Glomerular endothelial cell (primary cell): ENCODE results near the gene PIK3CA. TPM values are rescaled to one million over a fixed set of nuclear protein-coding genes. Genes with fewer than 3 reads are reported as not detected.
"Not testable (repeated sequence)": the region's sequence is repeated elsewhere in the genome, so short reads cannot be mapped to it uniquely, and the experiment has no call there.

Experiments used
- DNase-seq: peaks from one replicate; pipeline ENCODE4 v3.0.0-alpha.2; 2011; ENCODE audit warnings: low read depth, low spot score; ENCODE audit errors: extremely low read depth
- total RNA-seq: library from RNA; depleted of rRNA; stranded (reverse); fragments of >200 nt; gene quantifications from 2 replicates; pipeline ENCODE4 v1.2.3, GENCODE V29; 2015

PIK3CA gene
- total RNA-seq, 1 donor from 2014 or later: 21.3 TPM

DNA sequence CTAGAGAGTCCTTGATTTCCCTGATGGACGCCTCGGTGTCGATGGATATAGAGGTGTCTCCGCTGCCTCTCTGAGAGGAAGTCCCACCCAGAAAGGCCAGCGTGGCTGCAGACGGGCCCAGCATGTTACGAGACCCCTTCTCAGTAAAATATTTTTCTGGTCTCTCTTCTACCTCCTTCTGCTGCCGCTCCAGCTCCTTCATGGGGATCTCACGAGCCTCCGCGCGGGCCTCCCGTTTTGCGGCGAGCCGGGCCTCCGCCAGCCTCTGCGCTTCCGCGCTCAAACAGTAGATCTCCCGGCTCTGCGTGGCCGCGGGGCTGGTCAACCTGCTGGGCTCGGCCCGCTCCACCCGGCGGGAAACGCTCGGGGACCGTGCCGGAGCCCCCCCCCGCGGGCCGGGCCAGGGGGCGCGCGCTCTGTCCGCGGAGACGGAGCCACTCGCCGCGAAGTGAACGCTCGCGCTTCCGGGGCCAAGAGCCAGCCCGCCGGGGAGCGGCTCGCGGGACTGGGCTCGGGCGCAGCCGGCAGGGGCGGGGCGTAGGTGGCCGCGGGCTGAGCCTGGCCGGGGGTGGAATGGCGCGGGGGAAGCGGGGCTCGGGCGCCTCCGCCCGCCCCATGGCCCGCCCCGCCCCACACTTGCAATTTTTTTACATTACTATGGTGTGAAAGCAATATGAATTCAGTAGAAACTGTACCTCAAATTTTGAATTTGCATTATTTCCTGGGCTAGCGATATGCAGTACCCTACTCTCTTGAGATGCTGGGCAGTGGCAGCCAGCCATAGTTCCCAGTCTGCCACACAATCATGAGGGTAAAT lies 113.0 kb downstream of the PIK3CA start:
- no peak for DNase-seq

DNA sequence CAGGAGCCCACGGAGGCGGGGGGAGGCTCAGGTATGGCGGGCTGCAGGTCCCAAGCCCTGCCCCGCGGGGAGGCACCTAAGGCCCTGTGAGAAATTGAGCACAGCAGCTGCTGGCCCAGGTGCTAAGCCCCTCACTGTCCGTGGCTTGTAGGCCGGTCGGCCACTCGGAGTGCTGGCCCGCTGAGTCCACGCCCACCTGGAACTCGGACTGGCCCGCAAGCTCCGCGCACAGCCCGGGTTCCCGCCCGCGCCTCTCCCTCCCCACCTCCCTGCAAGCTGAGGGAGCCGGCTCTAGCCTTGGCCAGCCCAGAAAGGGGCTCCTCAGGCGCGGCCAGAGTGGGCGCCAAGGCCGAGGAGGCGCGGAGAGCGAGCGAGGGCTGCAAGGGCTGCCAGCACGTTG lies 115.0 kb downstream of the PIK3CA start:
- DNase-seq: no peak

GRCh38 chr3:179264449-179264848 lies 116.3 kb downstream of the PIK3CA start:
- no peak for DNase-seq

DNA sequence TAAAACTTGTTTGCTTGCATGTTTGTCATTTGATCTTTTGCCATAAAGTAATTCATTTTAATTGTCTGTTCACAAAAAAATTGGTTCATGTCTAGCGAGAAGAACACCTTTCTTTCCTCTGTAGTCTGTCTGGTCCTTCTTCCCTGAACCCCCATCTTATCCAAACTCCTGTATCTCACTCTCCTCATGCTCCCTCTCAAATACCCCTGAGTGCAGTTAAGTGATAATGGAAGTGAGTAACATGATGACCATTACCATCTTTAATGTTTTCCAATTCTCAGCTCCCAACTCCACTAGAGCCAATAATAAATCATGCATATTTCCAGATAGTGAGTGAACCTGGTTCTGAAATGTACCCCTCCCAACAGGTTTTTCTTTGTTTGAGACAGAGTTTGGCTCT lies 116.9 kb downstream of the PIK3CA start:
- no peak for DNase-seq

- DNase-seq: no peak
Observed at GRCh38 chr3:179265875-179266274, 117.7 kb downstream of the PIK3CA start.

DNA sequence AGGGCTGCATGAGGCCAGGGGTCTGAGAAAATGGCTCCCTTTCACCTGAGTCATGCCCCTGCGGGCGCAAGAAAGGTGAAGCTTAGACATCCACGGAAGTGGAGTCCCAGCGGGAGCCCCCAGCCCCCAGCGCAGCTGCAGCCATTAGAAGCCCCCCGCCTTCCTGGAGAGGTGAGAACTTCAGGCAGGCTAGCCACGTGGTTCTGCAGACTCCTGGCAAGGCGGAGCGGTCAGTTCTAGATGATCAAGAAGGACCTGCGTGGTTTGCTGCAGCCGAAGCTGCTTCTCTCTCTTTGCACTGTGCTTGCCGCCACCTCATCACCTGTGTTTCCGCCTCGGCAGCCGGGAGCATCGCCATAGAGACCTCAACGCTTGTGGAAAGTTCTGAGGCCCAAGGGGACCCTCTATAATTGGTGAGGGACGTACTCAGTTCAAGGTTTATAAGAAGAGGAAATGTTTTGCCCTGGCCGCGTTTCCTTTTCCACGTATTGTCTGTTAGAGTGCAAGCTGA lies 118.6 kb downstream of the PIK3CA start:
- DNase-seq: no peak

DNA sequence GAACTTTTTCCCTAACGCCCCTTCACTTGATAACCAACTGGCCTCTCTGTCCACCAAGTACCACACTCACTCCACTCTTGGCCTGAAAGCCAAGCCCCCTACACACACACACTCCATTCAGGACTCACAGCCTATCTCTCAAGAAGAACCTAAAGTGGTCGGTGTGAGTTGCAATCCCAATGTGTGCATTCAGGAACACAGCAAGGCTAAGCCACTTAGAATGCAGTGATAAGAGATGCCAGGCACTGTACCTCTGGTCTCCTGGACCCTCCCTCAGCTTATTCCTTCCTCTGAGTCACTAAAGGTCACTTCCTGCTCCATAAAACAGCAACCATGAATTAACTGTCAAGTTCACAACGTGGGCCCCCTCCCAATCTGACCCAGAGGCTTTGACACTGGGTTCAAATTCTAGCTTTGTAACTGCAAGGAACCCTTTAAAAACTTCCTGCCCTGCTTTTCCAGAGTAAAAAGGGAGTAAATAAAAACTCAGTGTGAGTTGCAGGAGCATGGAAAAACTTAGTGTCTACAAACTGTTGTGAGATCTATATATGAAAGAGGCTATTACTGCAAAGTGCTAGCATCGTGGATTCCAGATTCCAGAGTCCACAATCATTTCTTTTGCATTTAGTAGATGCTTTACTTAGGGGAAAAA lies 120.4 kb downstream of the PIK3CA start:
- no peak for DNase-seq

- DNase-seq: no peak
Observed at GRCh38 chr3:179269152-179269707, 121.1 kb downstream of the PIK3CA start.

DNA sequence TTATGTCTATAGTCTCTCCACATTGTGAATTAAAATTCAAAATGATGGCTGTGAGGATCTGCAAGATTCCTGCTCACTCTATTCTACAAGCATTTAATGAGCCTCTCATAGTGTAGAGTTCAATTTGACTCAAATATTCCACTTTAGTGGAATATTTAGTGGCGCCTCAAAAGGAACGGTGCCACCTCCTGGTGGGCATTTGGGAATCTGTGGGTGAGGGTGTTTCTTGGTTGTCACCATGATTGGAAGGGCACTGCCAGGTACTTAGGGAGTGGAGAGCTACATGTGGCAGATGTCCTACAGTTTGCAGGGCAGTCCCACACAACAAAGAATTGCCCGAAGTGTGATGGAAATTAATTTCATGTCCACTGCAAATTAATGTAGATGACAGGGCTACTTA lies 124.2 kb downstream of the PIK3CA start:
- DNase-seq: no peak

- not testable (repeated sequence) for DNase-seq
Observed at GRCh38 chr3:179274434-179274833, 126.3 kb downstream of the PIK3CA start.

- no peak for DNase-seq
Observed at GRCh38 chr3:179276001-179276400, 127.8 kb downstream of the PIK3CA start.

DNA sequence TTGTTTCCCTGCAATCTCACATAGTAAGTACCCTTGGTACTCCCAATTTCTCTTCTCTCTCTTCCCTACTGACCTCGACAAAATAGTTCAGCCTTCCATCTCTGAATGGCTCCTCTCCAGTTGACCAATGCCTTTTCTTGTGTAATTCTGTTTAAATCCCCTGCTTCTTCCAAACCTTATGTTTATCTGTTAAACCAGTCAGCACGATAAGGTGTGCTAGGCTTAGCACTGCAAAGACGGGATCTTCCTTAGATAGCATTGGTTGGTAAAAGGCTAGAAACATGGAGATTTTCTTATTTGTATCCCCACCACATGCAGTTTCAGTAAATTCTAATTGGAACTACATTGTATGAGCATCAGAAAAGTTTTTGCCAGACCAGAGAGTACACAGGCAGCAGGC lies 128.6 kb downstream of the PIK3CA start:
- no peak for DNase-seq

GRCh38 chr3:179278151-179278550 lies 130.0 kb downstream of the PIK3CA start:
- DNase-seq: no peak

DNA sequence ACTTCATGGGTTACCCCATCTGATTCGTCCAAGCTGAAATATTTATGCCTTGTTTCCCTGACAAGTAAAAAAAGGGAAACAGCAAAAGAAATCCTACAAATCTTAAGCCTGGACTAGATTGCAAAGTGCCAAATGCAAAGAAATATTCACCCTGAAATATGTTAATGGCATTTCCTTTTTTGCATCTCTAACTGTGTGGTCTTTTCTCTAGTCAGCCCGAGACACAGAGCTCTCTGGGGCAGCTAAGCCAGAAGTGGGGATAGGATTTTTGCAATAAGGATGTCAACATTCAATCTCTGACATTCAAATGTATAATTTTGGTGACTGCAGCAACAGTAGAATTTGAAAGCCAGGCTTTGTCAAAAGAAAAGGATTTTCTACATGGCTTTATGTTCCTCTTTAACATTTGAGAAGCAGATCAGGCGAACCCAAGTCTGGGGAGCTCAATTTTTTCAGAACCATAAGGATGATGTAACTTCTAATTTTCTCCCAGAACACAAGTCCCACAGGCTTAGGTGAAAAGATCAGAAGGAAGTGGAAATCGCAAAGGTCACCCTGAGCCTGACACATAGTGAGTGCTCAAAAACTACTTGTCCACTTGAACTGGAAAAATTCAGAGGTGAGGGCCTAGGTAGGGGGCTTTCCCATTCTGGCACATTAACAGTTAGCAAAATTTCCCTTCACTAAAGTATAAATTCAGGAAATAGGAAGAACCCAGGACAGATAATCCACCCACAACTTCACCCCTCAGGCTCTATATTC lies 131.0 kb downstream of the PIK3CA start:
- no peak for DNase-seq

DNA sequence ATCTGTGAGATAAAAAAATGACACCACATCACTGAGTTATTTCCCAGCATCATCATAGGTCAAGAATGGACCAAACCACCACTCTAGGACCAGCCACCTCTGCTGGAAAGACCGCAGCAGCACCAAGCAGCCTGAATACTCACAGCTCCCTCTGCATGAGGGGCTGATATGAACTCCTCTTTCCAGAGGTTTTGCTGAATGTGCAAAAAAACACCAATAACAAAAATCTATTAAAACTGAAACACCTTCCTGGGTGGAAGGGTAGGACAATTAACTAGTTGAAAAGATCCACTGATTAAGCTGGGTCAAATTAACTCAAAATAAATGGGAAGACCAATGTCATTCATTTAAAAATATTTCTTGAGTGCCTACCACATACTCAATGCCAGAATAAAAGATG lies 131.7 kb downstream of the PIK3CA start:
- no peak for DNase-seq

GRCh38 chr3:179281825-179282224 lies 133.7 kb downstream of the PIK3CA start:
- no peak for DNase-seq

GRCh38 chr3:179286331-179286730 lies 138.2 kb downstream of the PIK3CA start:
- DNase-seq: no peak

- DNase-seq: no peak
Observed at GRCh38 chr3:179288845-179289244, 140.7 kb downstream of the PIK3CA start.

- DNase-seq: no peak
Observed at GRCh38 chr3:179289295-179289694, 141.1 kb downstream of the PIK3CA start.
